A549 (cell line): ENCODE measurements around the gene F10.

ENCODE experiments used
- CHD2 ChIP-seq: fragments of 150-350 bp; IDR thresholded peaks from 2 replicates; pipeline ENCODE4 v1.6.1; 2014; ENCODE audit warnings: low read length; ENCODE audit not compliant: partially characterized antibody
- CTCF ChIP-seq: fragments of >200 bp; sonication (Bioruptor Twin); formaldehyde crosslinking; IDR thresholded peaks from 3 replicates; pipeline ENCODE4 v1.5.1; 2016
- EHF ChIP-seq: fragments of 250-450 bp; sonication (Bioruptor Pico); IDR thresholded peaks from 2 replicates; pipeline ENCODE4 v1.5.0; 2020; ENCODE audit warnings: mild to moderate bottlenecking
- EP300 ChIP-seq, 2 experiments: fragments of >200 bp; sonication (Bioruptor Twin); formaldehyde crosslinking; IDR thresholded peaks; 2 replicates in 1 of 2; 3 replicates in 1 of 2; pipeline ENCODE4 v1.6.1; 2016 to 2017
- POLR2A ChIP-seq: IDR thresholded peaks from 2 replicates; pipeline ENCODE4 v1.6.1; 2012; ENCODE audit warnings: mild to moderate bottlenecking, low read length
- RFX5 ChIP-seq: fragments of 450-650 bp; IDR thresholded peaks from 2 replicates; pipeline ENCODE4 v1.7.1; 2014; ENCODE audit warnings: antibody characterized with exemption, mild to moderate bottlenecking, moderate library complexity
- RNF2 ChIP-seq: fragments of 200-600 bp; sonication (generic); IDR thresholded peaks from 2 replicates; pipeline ENCODE4 v1.6.1; 2016; ENCODE audit warnings: low read depth, mild to moderate bottlenecking, antibody characterized with exemption, moderate library complexity, borderline replicate concordance
- TFCP2L1 ChIP-seq: fragments of 250-450 bp; sonication (Bioruptor Pico); IDR thresholded peaks from 2 replicates; pipeline ENCODE4 v1.5.0; 2021; ENCODE audit warnings: mild to moderate bottlenecking
- ZSCAN20 ChIP-seq: fragments of 250-450 bp; sonication (Bioruptor Pico); IDR thresholded peaks from 2 replicates; pipeline ENCODE4 v1.8.0; 2022; ENCODE audit warnings: mild to moderate bottlenecking, moderate library complexity
- TF ChIP-seq, protein P1 (sequence below): IDR thresholded peaks from 2 replicates; pipeline ENCODE4 v1.6.1; 2012
- TF ChIP-seq, protein P2 (sequence below): fragments of 200-600 bp; sonication (generic); IDR thresholded peaks from 2 replicates; pipeline ENCODE4 v1.6.1; 2016; ENCODE audit warnings: antibody characterized with exemption, mild to moderate bottlenecking, moderate library complexity
- TF ChIP-seq, protein P3 (sequence below): IDR thresholded peaks from 2 replicates; pipeline ENCODE4 v1.6.1; 2012

DNA sequence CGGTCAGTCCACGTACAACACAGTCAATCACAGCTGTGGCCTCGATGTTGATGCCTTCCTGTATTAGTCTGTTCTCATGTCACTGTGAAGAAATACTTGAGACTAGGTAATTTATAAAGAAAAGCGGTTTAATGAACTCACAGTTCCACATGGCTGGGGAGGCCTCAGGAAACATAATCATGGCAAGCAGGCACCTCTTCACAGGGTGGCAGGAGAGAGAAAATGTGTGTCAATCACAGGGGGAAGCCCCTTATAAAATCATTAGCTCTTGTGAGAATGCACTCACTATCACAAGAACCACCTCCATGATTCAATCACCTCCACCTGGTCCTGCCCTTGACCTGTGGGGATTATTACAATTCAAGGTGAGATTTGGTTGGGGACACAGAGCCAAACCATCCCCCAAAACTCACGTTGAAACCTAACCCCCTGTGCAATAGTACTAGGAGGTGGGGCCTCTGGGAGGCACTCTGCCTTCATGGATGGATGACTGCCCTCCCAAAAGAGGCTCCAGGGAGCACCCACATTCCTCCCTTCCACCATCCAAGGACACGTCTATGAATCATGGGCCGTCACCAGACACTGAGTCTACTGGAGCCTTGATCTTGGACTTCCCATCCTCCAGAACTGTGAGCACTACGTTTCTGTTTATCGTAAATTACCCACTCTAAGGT lies 33.5 kb downstream of the F10 start:
- TF ChIP-seq CTCF = no peak
- TF ChIP-seq, protein P1, sequence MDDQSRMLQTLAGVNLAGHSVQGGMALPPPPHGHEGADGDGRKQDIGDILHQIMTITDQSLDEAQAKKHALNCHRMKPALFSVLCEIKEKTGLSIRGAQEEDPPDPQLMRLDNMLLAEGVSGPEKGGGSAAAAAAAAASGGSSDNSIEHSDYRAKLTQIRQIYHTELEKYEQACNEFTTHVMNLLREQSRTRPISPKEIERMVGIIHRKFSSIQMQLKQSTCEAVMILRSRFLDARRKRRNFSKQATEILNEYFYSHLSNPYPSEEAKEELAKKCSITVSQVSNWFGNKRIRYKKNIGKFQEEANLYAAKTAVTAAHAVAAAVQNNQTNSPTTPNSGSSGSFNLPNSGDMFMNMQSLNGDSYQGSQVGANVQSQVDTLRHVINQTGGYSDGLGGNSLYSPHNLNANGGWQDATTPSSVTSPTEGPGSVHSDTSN = no peak
- no peak for TF ChIP-seq CHD2
- TF ChIP-seq RFX5 = no peak
- no peak for TF ChIP-seq POLR2A
- TF ChIP-seq EHF (CRISPR knock-in tag) = no peak
- TF ChIP-seq, protein P2, sequence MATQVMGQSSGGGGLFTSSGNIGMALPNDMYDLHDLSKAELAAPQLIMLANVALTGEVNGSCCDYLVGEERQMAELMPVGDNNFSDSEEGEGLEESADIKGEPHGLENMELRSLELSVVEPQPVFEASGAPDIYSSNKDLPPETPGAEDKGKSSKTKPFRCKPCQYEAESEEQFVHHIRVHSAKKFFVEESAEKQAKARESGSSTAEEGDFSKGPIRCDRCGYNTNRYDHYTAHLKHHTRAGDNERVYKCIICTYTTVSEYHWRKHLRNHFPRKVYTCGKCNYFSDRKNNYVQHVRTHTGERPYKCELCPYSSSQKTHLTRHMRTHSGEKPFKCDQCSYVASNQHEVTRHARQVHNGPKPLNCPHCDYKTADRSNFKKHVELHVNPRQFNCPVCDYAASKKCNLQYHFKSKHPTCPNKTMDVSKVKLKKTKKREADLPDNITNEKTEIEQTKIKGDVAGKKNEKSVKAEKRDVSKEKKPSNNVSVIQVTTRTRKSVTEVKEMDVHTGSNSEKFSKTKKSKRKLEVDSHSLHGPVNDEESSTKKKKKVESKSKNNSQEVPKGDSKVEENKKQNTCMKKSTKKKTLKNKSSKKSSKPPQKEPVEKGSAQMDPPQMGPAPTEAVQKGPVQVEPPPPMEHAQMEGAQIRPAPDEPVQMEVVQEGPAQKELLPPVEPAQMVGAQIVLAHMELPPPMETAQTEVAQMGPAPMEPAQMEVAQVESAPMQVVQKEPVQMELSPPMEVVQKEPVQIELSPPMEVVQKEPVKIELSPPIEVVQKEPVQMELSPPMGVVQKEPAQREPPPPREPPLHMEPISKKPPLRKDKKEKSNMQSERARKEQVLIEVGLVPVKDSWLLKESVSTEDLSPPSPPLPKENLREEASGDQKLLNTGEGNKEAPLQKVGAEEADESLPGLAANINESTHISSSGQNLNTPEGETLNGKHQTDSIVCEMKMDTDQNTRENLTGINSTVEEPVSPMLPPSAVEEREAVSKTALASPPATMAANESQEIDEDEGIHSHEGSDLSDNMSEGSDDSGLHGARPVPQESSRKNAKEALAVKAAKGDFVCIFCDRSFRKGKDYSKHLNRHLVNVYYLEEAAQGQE = no peak
- no peak for TF ChIP-seq TFCP2L1 (CRISPR knock-in tag)
- no peak for TF ChIP-seq ZSCAN20 (CRISPR knock-in tag)
- no peak for TF ChIP-seq EP300 (IDR thresholded peaks at IDR 0.05)
- TF ChIP-seq, protein P3, sequence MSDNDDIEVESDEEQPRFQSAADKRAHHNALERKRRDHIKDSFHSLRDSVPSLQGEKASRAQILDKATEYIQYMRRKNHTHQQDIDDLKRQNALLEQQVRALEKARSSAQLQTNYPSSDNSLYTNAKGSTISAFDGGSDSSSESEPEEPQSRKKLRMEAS = no peak
- no peak for TF ChIP-seq RNF2
